NCI-H1417 treated with DMSO at 0.1 percent for 48 hours (cell line): ENCODE data around the gene EIF5AL1.
"Not testable (repeated sequence)": the region's sequence is repeated elsewhere in the genome, so short reads cannot be mapped to it uniquely, and the experiment has no call there.

ENCODE experiments used
- DNase-seq: peaks from one replicate; lab custom pipeline; 2025; lab: John Stamatoyannopoulos, UW

The EIF5AL1 gene

GRCh38 chr10:79509934-79510508, 2.3 kb upstream of the EIF5AL1 start:
- DNase-seq: not testable (repeated sequence)

- not testable (repeated sequence) for DNase-seq
Observed at GRCh38 chr10:79516532-79517205, 4.3 kb downstream of the EIF5AL1 start.

- DNase-seq: not testable (repeated sequence)
Observed at GRCh38 chr10:79517567-79517966, 5.2 kb downstream of the EIF5AL1 start.

GRCh38 chr10:79521751-79522150, 9.4 kb downstream of the EIF5AL1 start:
- DNase-seq: not testable (repeated sequence)

GRCh38 chr10:79522464-79522863, 10.1 kb downstream of the EIF5AL1 start:
- not testable (repeated sequence) for DNase-seq

- DNase-seq: not testable (repeated sequence)
Observed at GRCh38 chr10:79523157-79523853, 11.0 kb downstream of the EIF5AL1 start.

GRCh38 chr10:79525049-79525710, 12.8 kb downstream of the EIF5AL1 start:
- DNase-seq: not testable (repeated sequence)

GRCh38 chr10:79528261-79528660, 15.9 kb downstream of the EIF5AL1 start:
- DNase-seq: not testable (repeated sequence)

- DNase-seq: not testable (repeated sequence)
Observed at GRCh38 chr10:79533142-79533902, 21.0 kb downstream of the EIF5AL1 start.

GRCh38 chr10:79533903-79534175, 21.5 kb downstream of the EIF5AL1 start:
- DNase-seq: not testable (repeated sequence)

GRCh38 chr10:79538311-79538710, 26.0 kb downstream of the EIF5AL1 start:
- DNase-seq: not testable (repeated sequence)

GRCh38 chr10:79540930-79541329, 28.6 kb downstream of the EIF5AL1 start:
- not testable (repeated sequence) for DNase-seq

GRCh38 chr10:79542626-79543025, 30.3 kb downstream of the EIF5AL1 start:
- DNase-seq: no peak

GRCh38 chr10:79544408-79544807, 32.1 kb downstream of the EIF5AL1 start:
- not testable (repeated sequence) for DNase-seq

GRCh38 chr10:79544926-79545659, 32.8 kb downstream of the EIF5AL1 start:
- DNase-seq: not testable (repeated sequence)

- DNase-seq: not testable (repeated sequence)
Observed at GRCh38 chr10:79547128-79547527, 34.8 kb downstream of the EIF5AL1 start.

- DNase-seq: no peak
Observed at GRCh38 chr10:79547973-79548372, 35.6 kb downstream of the EIF5AL1 start.

GRCh38 chr10:79552143-79552542, 39.8 kb downstream of the EIF5AL1 start:
- DNase-seq: no peak

GRCh38 chr10:79555354-79556309, 43.3 kb downstream of the EIF5AL1 start:
- DNase-seq: no peak

GRCh38 chr10:79556961-79557360, 44.6 kb downstream of the EIF5AL1 start:
- DNase-seq: not testable (repeated sequence)
